WTC11 (cell line): ENCODE measurements around the gene NALCN.

ENCODE experiments used
- CBFB ChIP-seq: sonication (generic); formaldehyde crosslinking; IDR thresholded peaks from 2 replicates; pipeline ENCODE4 v1.8.1; 2022; ENCODE audit warnings: mild to moderate bottlenecking, low read depth, missing genetic modification reagents
- CTCF ChIP-seq: fragments of 200-600 bp; IDR thresholded peaks from 2 replicates; pipeline ENCODE4 v1.8.0; 2022; ENCODE audit warnings: antibody characterized with exemption

DNA sequence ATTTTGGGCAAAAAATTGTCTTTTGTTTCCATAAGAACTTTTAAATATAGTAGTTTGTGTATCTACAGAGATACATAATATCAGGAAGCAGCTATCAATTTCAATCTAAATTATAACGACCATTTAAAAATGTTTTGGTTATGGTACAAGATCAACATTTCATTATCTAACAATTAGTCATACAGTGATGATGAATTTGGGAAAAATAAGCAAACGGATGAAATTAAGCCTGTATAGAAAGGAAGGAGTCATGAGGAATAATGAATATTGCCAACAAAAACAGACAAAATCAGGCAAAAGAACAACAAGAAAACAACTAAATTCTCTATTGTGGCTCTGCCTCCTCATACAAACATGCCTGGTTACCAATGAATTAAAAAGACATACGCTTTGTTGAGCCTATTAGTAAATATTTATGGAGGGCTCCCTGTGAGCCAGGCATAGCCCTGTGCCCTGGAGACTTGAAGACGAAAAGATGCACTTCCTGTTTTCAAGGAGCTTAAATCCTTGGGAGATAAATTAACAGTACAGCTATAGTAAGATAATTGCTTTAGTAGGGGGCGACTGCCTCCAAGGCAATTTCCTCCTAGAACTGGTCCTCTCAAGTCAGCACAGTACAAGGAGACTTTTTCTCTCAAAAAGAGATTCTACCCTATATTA lies 73.0 kb downstream of the NALCN start:
- TF ChIP-seq CTCF: no peak
- no peak for TF ChIP-seq CBFB (CRISPR knock-in tag)
